SK-N-SH (cell line): ENCODE measurements around the gene RPS6KL1. TPM values are rescaled to one million over a fixed set of nuclear protein-coding genes. Genes with fewer than 3 reads are reported as not detected.

Source experiments
- CTCF ChIA-PET: fragments of 300-600, 350-600 bp; formaldehyde crosslinking; extraction: SDS; loops from one replicate; lab custom pipeline; 2021; lab: Yijun Ruan, JAX
- POLR2A ChIA-PET: fragments of 350-600 bp; sonication (Branson Sonifier 250); formaldehyde crosslinking; extraction: SDS; loops from one replicate; lab custom pipeline; 2020; ENCODE audit warnings: antibody characterized with exemption, inconsistent platforms; lab: Yijun Ruan, JAX
- DNase-seq: peaks from one replicate; pipeline ENCODE4 v3.0.0; 2012
- H2AFZ ChIP-seq: fragments of 200-600 bp; sonication (generic); 2 replicates; pipeline ENCODE4 v1.8.1; 2016; ENCODE audit warnings: antibody characterized with exemption, mild to moderate bottlenecking, low read depth
- H3F3A ChIP-seq: fragments of 200-600 bp; sonication (generic); replicated peaks from 2 replicates; pipeline ENCODE3; 2016; ENCODE audit warnings: antibody characterized with exemption, mild to moderate bottlenecking; ENCODE audit not compliant: insufficient read depth
- H3K27ac ChIP-seq, 2 experiments: fragments of 200-500 bp in 1 of 2; fragments of 200-600 bp in 1 of 2; sonication (Bioruptor generic) in 1 of 2; sonication (generic), shearing (Covaris generic) in 1 of 2; 2 replicates each; pipeline versions ENCODE4 v1.5.1 to v1.6.1; 2014 to 2016; ENCODE audit warnings: low read depth in 2 of 2, inconsistent platforms in 1 of 2, low read length in 1 of 2, mild to moderate bottlenecking in 1 of 2, mixed read lengths in 1 of 2
- H3K27me3 ChIP-seq: fragments of 200-600 bp; sonication (generic), shearing (Covaris generic); 2 replicates; pipeline ENCODE4 v1.6.1; 2016; ENCODE audit warnings: mixed run types; ENCODE audit not compliant: insufficient read depth
- H3K36me3 ChIP-seq, 2 experiments: fragments of 200-500 bp in 1 of 2; fragments of 200-600 bp in 1 of 2; sonication (Bioruptor generic) in 1 of 2; sonication (generic) in 1 of 2; replicated peaks in 1 of 2; 2 replicates each; pipeline versions ENCODE3 to v1.5.1; 2014 to 2016; ENCODE audit warnings: low read length in 1 of 2, mild to moderate bottlenecking in 1 of 2; ENCODE audit not compliant: insufficient read depth in 2 of 2, control insufficient read depth in 1 of 2
- H3K4me1 ChIP-seq, 2 experiments: fragments of 200-500 bp in 1 of 2; fragments of 200-600 bp in 1 of 2; sonication (Bioruptor generic) in 1 of 2; sonication (generic), shearing (Covaris generic) in 1 of 2; 2 replicates each; pipeline versions ENCODE4 v1.5.1 to v1.6.1; 2014 to 2016; ENCODE audit warnings: low read depth in 1 of 2, low read length in 1 of 2, mixed run types in 1 of 2; ENCODE audit not compliant: insufficient read depth in 2 of 2, control insufficient read depth in 1 of 2
- H3K4me2 ChIP-seq: fragments of 200-600 bp; sonication (generic), shearing (Covaris generic); 2 replicates; pipeline ENCODE4 v1.6.1; 2017; ENCODE audit warnings: mixed run types
- H3K4me3 ChIP-seq, 2 experiments: fragments of 200-500 bp in 1 of 2; fragments of 200-600 bp in 1 of 2; sonication (Bioruptor generic) in 1 of 2; sonication (generic), shearing (Covaris generic) in 1 of 2; 2 replicates each; pipeline versions ENCODE4 v1.5.1 to v1.8.1; 2014 to 2016; ENCODE audit warnings: low read depth in 2 of 2, inconsistent platforms in 1 of 2, low read length in 1 of 2, mild to moderate bottlenecking in 1 of 2, mixed read lengths in 1 of 2, moderate library complexity in 1 of 2
- H3K79me2 ChIP-seq: fragments of 200-600 bp; sonication (generic); 2 replicates; pipeline ENCODE4 v1.8.1; 2017; ENCODE audit warnings: mild to moderate bottlenecking; ENCODE audit not compliant: insufficient read depth
- H3K9ac ChIP-seq: fragments of 200-600 bp; sonication (generic); 2 replicates; pipeline ENCODE4 v1.6.1; 2017; ENCODE audit warnings: mixed run types
- H3K9me2 ChIP-seq: fragments of 200-600 bp; sonication (generic); 2 replicates; pipeline ENCODE4 v1.6.1; 2017; ENCODE audit warnings: mixed run types
- H3K9me3 ChIP-seq: fragments of 200-600 bp; sonication (generic); 2 replicates; pipeline ENCODE4 v1.6.1; 2017; ENCODE audit warnings: mixed run types, mild to moderate bottlenecking, moderate library complexity
- H4K20me1 ChIP-seq: fragments of 200-600 bp; sonication (generic); 2 replicates; pipeline ENCODE4 v1.6.1; 2017; ENCODE audit warnings: mild to moderate bottlenecking, mixed run types; ENCODE audit not compliant: insufficient read depth
- FOSL2 ChIP-seq: IDR thresholded peaks from 2 replicates; pipeline ENCODE4 v1.4.0; 2012; ENCODE audit warnings: low read depth, mild to moderate bottlenecking, moderate library complexity, borderline replicate concordance
- FOXJ3 ChIP-seq: sonication (generic); formaldehyde crosslinking; IDR thresholded peaks from 2 replicates; pipeline ENCODE4 v1.5.1; 2020; ENCODE audit warnings: mild to moderate bottlenecking, missing genetic modification reagents
- GATA2 ChIP-seq: sonication (generic); formaldehyde crosslinking; IDR thresholded peaks from 2 replicates; pipeline ENCODE4 v1.5.0; 2020; ENCODE audit warnings: mild to moderate bottlenecking, missing genetic modification reagents
- IRF3 ChIP-seq: fragments of 150-350 bp; IDR thresholded peaks from 2 replicates; pipeline ENCODE4 v1.6.1; 2016; ENCODE audit warnings: mild to moderate bottlenecking, low read depth, low read length
- JUND ChIP-seq: IDR thresholded peaks from 2 replicates; pipeline ENCODE4 v1.4.0; 2012
- MXI1 ChIP-seq: IDR thresholded peaks from 2 replicates; pipeline ENCODE4 v1.6.1; 2012; ENCODE audit warnings: mild to moderate bottlenecking, low read depth, low read length, improper control_type of control experiment
- RAD21 ChIP-seq: IDR thresholded peaks from 2 replicates; pipeline ENCODE4 v1.6.1; 2012; ENCODE audit warnings: mild to moderate bottlenecking, low read length
- RXRA ChIP-seq: IDR thresholded peaks from 2 replicates; pipeline ENCODE4 v1.4.0; 2012; ENCODE audit warnings: low read depth, mild to moderate bottlenecking, borderline replicate concordance
- SIN3A ChIP-seq: IDR thresholded peaks from 2 replicates; pipeline ENCODE4 v1.6.1; 2012; ENCODE audit warnings: low read depth, mild to moderate bottlenecking, low read length, moderate library complexity, borderline replicate concordance
- SMC3 ChIP-seq: IDR thresholded peaks from 2 replicates; pipeline ENCODE4 v1.6.1; 2012; ENCODE audit warnings: low read depth, low read length, improper control_type of control experiment
- TCF12 ChIP-seq: IDR thresholded peaks from 2 replicates; pipeline ENCODE4 v1.4.0; 2012
- TEAD4 ChIP-seq: IDR thresholded peaks from 2 replicates; pipeline ENCODE4 v1.4.0; 2012; ENCODE audit warnings: mild to moderate bottlenecking, borderline replicate concordance; ENCODE audit not compliant: insufficient read depth
- USF1 ChIP-seq: IDR thresholded peaks from 2 replicates; pipeline ENCODE4 v1.4.0; 2012; ENCODE audit warnings: low read depth, borderline replicate concordance
- USF2 ChIP-seq: fragments of 150-350 bp; IDR thresholded peaks from 2 replicates; pipeline ENCODE4 v1.6.1; 2017; ENCODE audit warnings: antibody characterized with exemption, low read length, low read depth, borderline replicate concordance
- YY1 ChIP-seq: IDR thresholded peaks from 2 replicates; pipeline ENCODE4 v1.4.0; 2012; ENCODE audit warnings: low read depth, mild to moderate bottlenecking
- WGBS: methylation state at CpG from one replicate; pipeline ENCODE4 v1.1.6; 2017; ENCODE audit warnings: low lambda C conversion rate; 5-methylcytosine and 5-hydroxymethylcytosine counted together
- polyA plus RNA-seq, 3 experiments: library from polyadenylated mRNA; depleted of rRNA; stranded (reverse); fragments of >200 nt; gene quantifications; 2 replicates each; pipeline ENCODE4 v1.2.3, GENCODE V29; 2012
- TF ChIP-seq, protein P1 (sequence below): IDR thresholded peaks from 2 replicates; pipeline ENCODE4 v1.4.0; 2012; ENCODE audit warnings: low read depth
- TF ChIP-seq, protein P2 (sequence below): fragments of 200-600 bp; sonication (generic); IDR thresholded peaks from 2 replicates; pipeline ENCODE4 v1.6.1; 2017; ENCODE audit warnings: antibody characterized with exemption, mild to moderate bottlenecking, moderate library complexity
- TF ChIP-seq, protein P3 (sequence below): IDR thresholded peaks from 2 replicates; pipeline ENCODE4 v1.6.1; 2012; ENCODE audit warnings: mild to moderate bottlenecking, low read depth, low read length, moderate library complexity

The RPS6KL1 gene
- polyA plus RNA-seq, 1 of the 3 experiments (the other 2 are of a cell fraction): 2.5 TPM

- no peak for TF ChIP-seq RAD21
- TF ChIP-seq MXI1: no peak
- TF ChIP-seq, protein P1, sequence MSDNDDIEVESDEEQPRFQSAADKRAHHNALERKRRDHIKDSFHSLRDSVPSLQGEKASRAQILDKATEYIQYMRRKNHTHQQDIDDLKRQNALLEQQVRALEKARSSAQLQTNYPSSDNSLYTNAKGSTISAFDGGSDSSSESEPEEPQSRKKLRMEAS: no peak
These were observed 1.9 kb downstream of the RPS6KL1 start (continued) for GRCh38 chr14:74921053-74921620.

- Histone ChIP-seq H3K9me3 (no peaks in the 10 kb centered on the region), H3F3A (no peaks in the 10 kb centered on the region), H3K4me1 (no peaks in the 10 kb centered on the region; a peak in 1 of 4 replicates), H2AFZ (no peak overlapping the region), H3K9ac (no peak overlapping the region), H3K9me2 (no peaks in the 10 kb centered on the region), H4K20me1 (no peaks in the 10 kb centered on the region), H3K27me3 (no peaks in the 10 kb centered on the region), H3K4me2 (no peak overlapping the region), H3K27ac (no peak overlapping the region), H3K79me2 (no peaks in the 10 kb centered on the region), H3K4me3 (no peak overlapping the region), H3K36me3 (no peaks in the 10 kb centered on the region)
- no peak for TF ChIP-seq USF1
- TF ChIP-seq RXRA: no peak
- TF ChIP-seq, protein P2, sequence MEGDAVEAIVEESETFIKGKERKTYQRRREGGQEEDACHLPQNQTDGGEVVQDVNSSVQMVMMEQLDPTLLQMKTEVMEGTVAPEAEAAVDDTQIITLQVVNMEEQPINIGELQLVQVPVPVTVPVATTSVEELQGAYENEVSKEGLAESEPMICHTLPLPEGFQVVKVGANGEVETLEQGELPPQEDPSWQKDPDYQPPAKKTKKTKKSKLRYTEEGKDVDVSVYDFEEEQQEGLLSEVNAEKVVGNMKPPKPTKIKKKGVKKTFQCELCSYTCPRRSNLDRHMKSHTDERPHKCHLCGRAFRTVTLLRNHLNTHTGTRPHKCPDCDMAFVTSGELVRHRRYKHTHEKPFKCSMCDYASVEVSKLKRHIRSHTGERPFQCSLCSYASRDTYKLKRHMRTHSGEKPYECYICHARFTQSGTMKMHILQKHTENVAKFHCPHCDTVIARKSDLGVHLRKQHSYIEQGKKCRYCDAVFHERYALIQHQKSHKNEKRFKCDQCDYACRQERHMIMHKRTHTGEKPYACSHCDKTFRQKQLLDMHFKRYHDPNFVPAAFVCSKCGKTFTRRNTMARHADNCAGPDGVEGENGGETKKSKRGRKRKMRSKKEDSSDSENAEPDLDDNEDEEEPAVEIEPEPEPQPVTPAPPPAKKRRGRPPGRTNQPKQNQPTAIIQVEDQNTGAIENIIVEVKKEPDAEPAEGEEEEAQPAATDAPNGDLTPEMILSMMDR: no peak
- TF ChIP-seq, protein P3, sequence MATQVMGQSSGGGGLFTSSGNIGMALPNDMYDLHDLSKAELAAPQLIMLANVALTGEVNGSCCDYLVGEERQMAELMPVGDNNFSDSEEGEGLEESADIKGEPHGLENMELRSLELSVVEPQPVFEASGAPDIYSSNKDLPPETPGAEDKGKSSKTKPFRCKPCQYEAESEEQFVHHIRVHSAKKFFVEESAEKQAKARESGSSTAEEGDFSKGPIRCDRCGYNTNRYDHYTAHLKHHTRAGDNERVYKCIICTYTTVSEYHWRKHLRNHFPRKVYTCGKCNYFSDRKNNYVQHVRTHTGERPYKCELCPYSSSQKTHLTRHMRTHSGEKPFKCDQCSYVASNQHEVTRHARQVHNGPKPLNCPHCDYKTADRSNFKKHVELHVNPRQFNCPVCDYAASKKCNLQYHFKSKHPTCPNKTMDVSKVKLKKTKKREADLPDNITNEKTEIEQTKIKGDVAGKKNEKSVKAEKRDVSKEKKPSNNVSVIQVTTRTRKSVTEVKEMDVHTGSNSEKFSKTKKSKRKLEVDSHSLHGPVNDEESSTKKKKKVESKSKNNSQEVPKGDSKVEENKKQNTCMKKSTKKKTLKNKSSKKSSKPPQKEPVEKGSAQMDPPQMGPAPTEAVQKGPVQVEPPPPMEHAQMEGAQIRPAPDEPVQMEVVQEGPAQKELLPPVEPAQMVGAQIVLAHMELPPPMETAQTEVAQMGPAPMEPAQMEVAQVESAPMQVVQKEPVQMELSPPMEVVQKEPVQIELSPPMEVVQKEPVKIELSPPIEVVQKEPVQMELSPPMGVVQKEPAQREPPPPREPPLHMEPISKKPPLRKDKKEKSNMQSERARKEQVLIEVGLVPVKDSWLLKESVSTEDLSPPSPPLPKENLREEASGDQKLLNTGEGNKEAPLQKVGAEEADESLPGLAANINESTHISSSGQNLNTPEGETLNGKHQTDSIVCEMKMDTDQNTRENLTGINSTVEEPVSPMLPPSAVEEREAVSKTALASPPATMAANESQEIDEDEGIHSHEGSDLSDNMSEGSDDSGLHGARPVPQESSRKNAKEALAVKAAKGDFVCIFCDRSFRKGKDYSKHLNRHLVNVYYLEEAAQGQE: no peak
- TF ChIP-seq TCF12: no peak
- TF ChIP-seq USF2: no peak
- no peak for TF ChIP-seq FOSL2
- no peak for TF ChIP-seq IRF3
- no peak for TF ChIP-seq SMC3
- TF ChIP-seq JUND: no peak
- no peak for TF ChIP-seq TEAD4
- no peak for TF ChIP-seq YY1
- no peak for TF ChIP-seq GATA2 (CRISPR knock-in tag)
- TF ChIP-seq FOXJ3 (CRISPR knock-in tag): no peak
- TF ChIP-seq SIN3A: no peak
- DNase-seq: no peak
- ChIA-PET CTCF (interaction anchor here (1.1 to 3.3 kb wide), 2 partner anchors 14 to 59 kb away, joined by 4 to 17 read pairs; no protein-coding TSS in a partner anchor), POLR2A (no interaction called here)
- 89% methylated on average over 3 of the region's 4 CpGs for WGBS
These were observed 2.8 kb downstream of the RPS6KL1 start for GRCh38 chr14:74920281-74920680.
